ENCODE measurements around the gene HACL1. TPM values are rescaled to one million over a fixed set of nuclear protein-coding genes. Genes with fewer than 3 reads are reported as not detected.
"Not testable (repeated sequence)": the region's sequence is repeated elsewhere in the genome, so short reads cannot be mapped to it uniquely, and the experiment has no call there.

Gene HACL1
- total RNA-seq, 1 donor from 2014 or later: 23.7 TPM

DNA sequence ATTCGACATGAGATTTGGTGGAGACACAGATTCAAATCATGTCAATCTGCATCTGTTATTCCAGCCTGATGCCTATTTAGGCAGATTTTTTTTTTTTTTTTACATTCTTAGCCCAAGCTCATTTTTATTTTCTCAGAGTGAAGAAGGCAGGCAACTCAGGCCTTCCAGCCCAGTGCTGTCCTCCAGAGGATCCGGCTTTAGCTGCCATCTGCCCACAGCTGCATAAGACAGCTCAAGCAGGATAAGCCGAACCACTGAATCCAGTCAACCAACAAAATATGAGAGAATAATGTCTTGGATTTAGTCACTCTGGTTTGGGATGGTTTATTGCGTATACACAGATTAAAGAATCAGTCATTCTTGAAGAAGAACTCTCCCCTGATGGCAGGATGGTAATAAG, 60.0 kb downstream of the HACL1 start:
- Mint-ChIP-seq H3K4me3 (ENCODE audit: unreplicated experiment) (no peak overlapping the region), H3K9me3 (ENCODE audit: unreplicated experiment) (peaks cover 5% of the 10 kb centered on the region), H3K27me3 (ENCODE audit: unreplicated experiment) (no peaks in the 10 kb centered on the region), H3K27ac (ENCODE audit: unreplicated experiment) (no peak overlapping the region), H3K36me3 (ENCODE audit: unreplicated experiment) (peaks cover 5% of the 10 kb centered on the region), H3K4me1 (ENCODE audit: unreplicated experiment) (no peaks in the 10 kb centered on the region)
- no peak for DNase-seq (ENCODE audit: extremely low spot score, unreplicated experiment)
- TF ChIP-seq, protein P1, sequence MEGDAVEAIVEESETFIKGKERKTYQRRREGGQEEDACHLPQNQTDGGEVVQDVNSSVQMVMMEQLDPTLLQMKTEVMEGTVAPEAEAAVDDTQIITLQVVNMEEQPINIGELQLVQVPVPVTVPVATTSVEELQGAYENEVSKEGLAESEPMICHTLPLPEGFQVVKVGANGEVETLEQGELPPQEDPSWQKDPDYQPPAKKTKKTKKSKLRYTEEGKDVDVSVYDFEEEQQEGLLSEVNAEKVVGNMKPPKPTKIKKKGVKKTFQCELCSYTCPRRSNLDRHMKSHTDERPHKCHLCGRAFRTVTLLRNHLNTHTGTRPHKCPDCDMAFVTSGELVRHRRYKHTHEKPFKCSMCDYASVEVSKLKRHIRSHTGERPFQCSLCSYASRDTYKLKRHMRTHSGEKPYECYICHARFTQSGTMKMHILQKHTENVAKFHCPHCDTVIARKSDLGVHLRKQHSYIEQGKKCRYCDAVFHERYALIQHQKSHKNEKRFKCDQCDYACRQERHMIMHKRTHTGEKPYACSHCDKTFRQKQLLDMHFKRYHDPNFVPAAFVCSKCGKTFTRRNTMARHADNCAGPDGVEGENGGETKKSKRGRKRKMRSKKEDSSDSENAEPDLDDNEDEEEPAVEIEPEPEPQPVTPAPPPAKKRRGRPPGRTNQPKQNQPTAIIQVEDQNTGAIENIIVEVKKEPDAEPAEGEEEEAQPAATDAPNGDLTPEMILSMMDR (IDR thresholded peaks at IDR 0.05): no peak

DNA sequence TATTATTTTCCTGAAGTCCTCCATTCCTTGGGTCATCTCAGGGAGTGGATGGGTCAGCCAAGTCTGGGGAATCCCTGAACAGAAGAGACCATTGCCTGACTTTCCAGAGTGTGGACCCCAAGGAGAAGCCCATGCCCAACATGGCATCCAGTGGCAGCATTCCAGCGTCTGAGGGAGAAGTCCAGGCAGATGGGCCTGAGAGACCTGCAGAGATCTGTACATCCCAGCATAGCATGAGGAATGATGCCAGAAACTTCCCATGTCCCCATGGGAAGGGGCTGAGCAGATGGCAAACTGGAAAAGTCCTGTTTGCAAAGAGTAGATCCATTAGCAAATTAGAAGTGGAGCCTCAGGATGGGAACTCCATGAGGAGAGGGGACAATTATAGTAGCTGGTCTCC, 62.3 kb downstream of the HACL1 start:
- Mint-ChIP-seq H3K27me3 (ENCODE audit: unreplicated experiment) (no peaks in the 10 kb centered on the region), H3K9me3 (ENCODE audit: unreplicated experiment) (no peaks in the 10 kb centered on the region), H3K4me3 (ENCODE audit: unreplicated experiment) (no peak overlapping the region), H3K27ac (ENCODE audit: unreplicated experiment) (no peak overlapping the region), H3K4me1 (ENCODE audit: unreplicated experiment) (no peaks in the 10 kb centered on the region), H3K36me3 (ENCODE audit: unreplicated experiment) (peaks cover 5% of the 10 kb centered on the region)
- TF ChIP-seq, protein P1 (IDR thresholded peaks at IDR 0.05): no peak
- no peak for DNase-seq (ENCODE audit: extremely low spot score, unreplicated experiment)

DNA sequence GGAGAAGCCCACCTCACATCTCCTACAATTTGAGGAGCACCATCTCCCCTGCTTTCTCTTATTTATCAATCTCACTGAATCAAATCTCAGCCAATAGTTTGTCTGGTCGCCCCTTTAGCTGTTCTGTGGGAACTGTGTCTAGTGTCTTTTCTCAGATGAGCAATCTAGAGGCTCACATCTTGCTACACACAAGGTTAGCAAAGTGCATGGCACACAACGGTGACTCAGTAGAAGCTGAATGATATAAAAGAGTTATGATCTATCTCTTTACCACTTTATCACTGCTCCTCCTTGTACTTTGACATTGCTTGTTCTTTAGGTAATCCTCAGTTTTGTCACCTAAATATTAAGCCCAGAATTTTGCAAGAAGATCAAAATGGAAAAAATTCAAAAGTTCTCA, 63.0 kb downstream of the HACL1 start:
- H3K27me3 Mint-ChIP-seq (ENCODE audit: unreplicated experiment): no peaks in the 10 kb centered on the region
- H3K27ac Mint-ChIP-seq (ENCODE audit: unreplicated experiment): no peak overlapping the region
- H3K4me1 Mint-ChIP-seq (ENCODE audit: unreplicated experiment): no peaks in the 10 kb centered on the region
- no peaks in the 10 kb centered on the region for H3K9me3 Mint-ChIP-seq (ENCODE audit: unreplicated experiment)
- TF ChIP-seq, protein P1 (IDR thresholded peaks at IDR 0.05): no peak
- H3K4me3 Mint-ChIP-seq (ENCODE audit: unreplicated experiment): no peak overlapping the region
- H3K36me3 Mint-ChIP-seq (ENCODE audit: unreplicated experiment): peaks cover 5% of the 10 kb centered on the region
- no peak for DNase-seq (ENCODE audit: extremely low spot score, unreplicated experiment)

DNA sequence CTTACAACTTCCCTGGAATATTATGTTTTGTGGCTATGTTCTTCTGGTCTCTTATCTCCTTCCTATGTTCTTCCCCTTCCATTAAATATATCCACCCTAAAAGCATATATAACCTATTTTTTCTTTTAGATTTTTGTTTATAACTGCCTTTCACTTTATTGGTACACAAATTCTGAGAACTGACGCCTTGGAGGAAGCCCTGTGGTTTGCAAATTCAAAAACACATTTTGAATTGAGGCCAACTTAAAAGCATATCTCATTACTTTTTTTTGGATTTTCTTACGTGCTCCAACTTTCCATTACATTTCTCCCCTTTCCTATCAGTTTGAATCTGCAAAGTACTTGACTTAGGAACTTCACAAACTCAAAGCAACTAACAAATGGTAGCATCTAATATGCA, 64.5 kb downstream of the HACL1 start:
- H3K27ac Mint-ChIP-seq (ENCODE audit: unreplicated experiment): no peak overlapping the region
- H3K9me3 Mint-ChIP-seq (ENCODE audit: unreplicated experiment): no peaks in the 10 kb centered on the region
- H3K4me1 Mint-ChIP-seq (ENCODE audit: unreplicated experiment): no peaks in the 10 kb centered on the region
- H3K4me3 Mint-ChIP-seq (ENCODE audit: unreplicated experiment): no peak overlapping the region
- H3K36me3 Mint-ChIP-seq (ENCODE audit: unreplicated experiment): peaks cover 7% of the 10 kb centered on the region
- DNase-seq (ENCODE audit: extremely low spot score, unreplicated experiment): no peak
- TF ChIP-seq, protein P1 (IDR thresholded peaks at IDR 0.05): no peak
- no peaks in the 10 kb centered on the region for H3K27me3 Mint-ChIP-seq (ENCODE audit: unreplicated experiment)

DNA sequence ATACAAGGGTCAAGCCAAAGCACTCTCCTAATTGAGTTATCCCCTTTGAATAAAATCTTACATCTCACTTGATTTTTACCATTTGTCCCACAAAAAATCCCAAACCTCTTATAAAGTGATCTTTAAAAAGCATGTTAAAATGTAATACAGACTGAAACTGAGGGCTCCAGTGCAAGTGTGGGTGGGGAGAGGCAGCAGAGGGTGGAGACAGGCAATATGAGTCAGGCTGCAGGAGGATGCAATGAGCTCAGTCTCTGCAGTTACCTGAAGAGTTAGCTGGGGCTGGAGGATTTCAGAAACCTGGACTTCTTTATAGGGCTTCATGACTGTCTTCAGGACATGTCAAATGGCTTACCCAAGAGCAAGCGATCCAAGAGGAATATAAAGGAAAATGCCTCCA, 65.6 kb downstream of the HACL1 start:
- Mint-ChIP-seq H3K4me3 (ENCODE audit: unreplicated experiment) (no peak overlapping the region), H3K4me1 (ENCODE audit: unreplicated experiment) (no peaks in the 10 kb centered on the region), H3K27me3 (ENCODE audit: unreplicated experiment) (no peaks in the 10 kb centered on the region), H3K27ac (ENCODE audit: unreplicated experiment) (no peak overlapping the region), H3K36me3 (ENCODE audit: unreplicated experiment) (peaks cover 7% of the 10 kb centered on the region), H3K9me3 (ENCODE audit: unreplicated experiment) (no peaks in the 10 kb centered on the region)
- peak; percentile 23 for DNase-seq (ENCODE audit: extremely low spot score, unreplicated experiment)
- TF ChIP-seq, protein P1 (IDR thresholded peaks at IDR 0.05): no peak

DNA sequence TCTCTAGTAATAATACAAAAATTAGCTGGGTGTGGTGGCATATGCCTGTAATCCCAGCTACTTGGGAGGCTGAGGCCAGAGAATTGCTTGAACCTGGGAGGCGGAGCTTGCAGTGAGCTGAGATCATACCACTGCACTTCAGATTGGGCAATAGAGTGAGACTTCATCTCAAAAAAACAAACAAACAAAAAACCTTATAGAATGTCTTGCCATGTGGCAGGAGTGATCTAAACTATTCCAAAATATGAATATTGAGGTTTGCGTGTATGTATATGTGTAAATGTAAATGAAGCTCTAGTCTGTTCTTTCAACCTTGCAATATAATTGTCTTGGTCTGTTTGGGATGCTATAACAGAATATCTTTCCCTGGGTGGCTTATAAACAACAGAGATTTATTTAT, 68.8 kb downstream of the HACL1 start:
- not testable (repeated sequence) for H3K4me1 Mint-ChIP-seq (ENCODE audit: unreplicated experiment); H3K36me3 Mint-ChIP-seq (ENCODE audit: unreplicated experiment); H3K4me3 Mint-ChIP-seq (ENCODE audit: unreplicated experiment); H3K27me3 Mint-ChIP-seq (ENCODE audit: unreplicated experiment); H3K9me3 Mint-ChIP-seq (ENCODE audit: unreplicated experiment); DNase-seq (ENCODE audit: extremely low spot score, unreplicated experiment); H3K27ac Mint-ChIP-seq (ENCODE audit: unreplicated experiment)
